AG10803 (cell line): ENCODE measurements around the gene YJU2.

Source experiments
- DNase-seq: peaks from one replicate; pipeline ENCODE4 v3.0.0; 2010; ENCODE audit warnings: low read depth
- H3K4me3 ChIP-seq: 2 replicates; pipeline ENCODE4 v1.5.1; 2011; ENCODE audit warnings: mild to moderate bottlenecking, low read length, control low read depth
- TF ChIP-seq, protein P1 (sequence below): conservative IDR thresholded peaks from 2 replicates; pipeline ENCODE4 v1.5.1; 2011; ENCODE audit warnings: mild to moderate bottlenecking, low read length, control low read depth, inconsistent platforms

YJU2 gene

DNA sequence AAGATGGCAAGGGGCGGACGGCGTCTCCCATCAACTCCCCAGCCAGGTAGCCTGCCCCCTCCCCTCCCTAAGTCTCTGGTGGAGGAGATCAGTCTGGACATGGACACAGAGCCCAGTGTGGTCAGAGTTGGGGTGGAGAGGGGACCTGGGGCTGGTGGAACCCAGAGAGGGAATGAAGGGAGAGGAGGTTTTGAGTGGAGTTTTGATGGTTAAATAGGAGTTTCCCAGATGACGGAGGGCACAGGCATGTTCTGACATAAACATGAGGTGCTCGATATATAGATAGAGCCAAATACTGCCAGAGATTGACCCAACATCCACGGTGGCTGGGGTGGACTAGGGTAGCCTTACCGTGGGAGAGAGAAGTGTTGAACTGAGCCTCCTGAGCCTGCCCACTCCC lies 71.6 kb downstream of the YJU2 start:
- TF ChIP-seq, protein P1, sequence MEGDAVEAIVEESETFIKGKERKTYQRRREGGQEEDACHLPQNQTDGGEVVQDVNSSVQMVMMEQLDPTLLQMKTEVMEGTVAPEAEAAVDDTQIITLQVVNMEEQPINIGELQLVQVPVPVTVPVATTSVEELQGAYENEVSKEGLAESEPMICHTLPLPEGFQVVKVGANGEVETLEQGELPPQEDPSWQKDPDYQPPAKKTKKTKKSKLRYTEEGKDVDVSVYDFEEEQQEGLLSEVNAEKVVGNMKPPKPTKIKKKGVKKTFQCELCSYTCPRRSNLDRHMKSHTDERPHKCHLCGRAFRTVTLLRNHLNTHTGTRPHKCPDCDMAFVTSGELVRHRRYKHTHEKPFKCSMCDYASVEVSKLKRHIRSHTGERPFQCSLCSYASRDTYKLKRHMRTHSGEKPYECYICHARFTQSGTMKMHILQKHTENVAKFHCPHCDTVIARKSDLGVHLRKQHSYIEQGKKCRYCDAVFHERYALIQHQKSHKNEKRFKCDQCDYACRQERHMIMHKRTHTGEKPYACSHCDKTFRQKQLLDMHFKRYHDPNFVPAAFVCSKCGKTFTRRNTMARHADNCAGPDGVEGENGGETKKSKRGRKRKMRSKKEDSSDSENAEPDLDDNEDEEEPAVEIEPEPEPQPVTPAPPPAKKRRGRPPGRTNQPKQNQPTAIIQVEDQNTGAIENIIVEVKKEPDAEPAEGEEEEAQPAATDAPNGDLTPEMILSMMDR, result no peak
- no peak overlapping the region for H3K4me3 ChIP-seq
- DNase-seq, result no peak
